GM21367 (cell line): ENCODE measurements around the gene PAX3.

ENCODE experiments used
- ATAC-seq: cut with Tn5 transposase; IDR thresholded peaks from one replicate; pipeline ENCODE4 v1.9.1; 2021; ENCODE audit not compliant: unreplicated experiment

Gene PAX3

DNA sequence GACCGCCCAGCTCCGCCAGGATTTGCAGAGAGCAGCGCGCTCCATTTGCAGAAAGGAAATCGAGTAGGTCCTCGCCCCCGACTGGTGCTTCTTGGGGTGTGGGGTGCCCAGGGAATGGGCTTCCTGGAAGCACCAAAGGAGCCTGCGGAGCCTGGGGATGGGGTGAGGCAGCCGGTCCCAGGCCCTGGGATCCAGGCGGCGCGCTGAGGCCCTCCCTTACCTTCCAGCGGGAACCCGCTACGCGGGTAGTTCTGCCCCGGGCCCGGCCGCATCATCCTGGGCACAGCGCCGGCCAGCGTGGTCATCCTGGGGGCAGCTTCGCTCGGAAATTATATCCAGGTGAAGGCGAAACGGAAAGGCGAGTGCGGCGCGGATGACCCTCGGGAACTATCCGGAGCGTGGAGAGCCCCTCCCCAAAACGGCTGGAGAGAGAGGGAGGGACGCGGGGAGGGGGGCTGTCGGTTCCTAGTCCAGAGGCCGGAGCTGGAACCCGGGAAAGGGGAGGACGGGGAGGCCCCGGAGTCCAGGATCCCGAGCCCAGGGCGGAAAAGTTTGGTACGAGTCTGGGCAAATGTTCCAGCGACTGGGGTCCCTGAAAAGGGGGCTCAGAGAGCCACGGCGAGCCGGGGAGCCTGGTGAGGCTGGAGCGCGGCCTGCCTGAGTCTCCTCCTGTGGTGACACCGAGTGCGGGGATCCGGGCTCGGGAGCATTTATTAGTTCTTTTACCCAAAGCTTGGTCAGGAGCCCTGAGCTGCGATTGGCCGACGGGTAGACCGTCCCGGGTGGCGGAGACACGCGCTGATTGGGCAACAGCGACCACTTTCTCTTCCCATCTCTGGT is at the start of gene PAX3:
Gene PAX3 (minus strand): TSS at position 688 of the 840 bp plus-strand sequence. CDS start 383 bp downstream, at position 305.
- no peak for ATAC-seq

DNA sequence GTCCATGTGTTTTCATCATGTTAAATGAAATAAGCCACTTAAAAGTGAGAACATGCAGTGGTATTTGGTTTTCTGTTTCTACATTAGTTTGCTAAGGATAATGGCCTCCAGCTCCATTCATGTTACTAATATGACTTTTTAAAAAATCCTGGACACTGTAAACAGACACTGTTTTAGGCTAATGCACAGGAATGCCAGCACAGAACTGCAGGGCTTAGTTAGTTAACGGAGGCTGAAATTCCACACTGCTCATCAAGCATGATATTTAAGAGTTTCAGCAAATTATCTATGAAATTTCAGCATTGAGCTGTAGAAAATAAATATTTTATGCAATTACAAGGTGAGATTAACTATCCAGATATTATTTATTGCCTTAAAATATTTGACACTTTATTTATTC is 42.5 kb upstream of the PAX3 start:
- ATAC-seq = no peak

GRCh38 chr2:222338374-222338773 is 39.6 kb upstream of the PAX3 start:
- ATAC-seq = no peak

DNA sequence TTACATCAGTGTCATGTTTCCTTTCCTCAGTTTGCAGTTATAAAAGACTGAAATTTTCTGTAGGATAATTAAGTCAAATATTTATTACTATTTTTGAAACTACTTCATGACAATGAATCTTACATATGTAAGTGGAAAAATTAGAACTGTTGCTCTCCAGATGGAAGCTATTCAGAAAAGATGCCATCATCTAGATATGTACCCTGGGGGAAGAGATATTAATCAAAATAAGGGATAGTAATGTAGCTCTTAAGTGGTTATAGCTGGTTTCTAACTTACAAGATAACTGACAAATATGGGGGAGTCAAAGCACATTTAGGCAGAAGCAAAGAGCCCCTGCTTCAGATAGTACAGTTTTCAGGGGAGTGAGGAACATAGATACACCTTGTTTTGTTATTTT is 38.1 kb upstream of the PAX3 start:
- no peak for ATAC-seq

DNA sequence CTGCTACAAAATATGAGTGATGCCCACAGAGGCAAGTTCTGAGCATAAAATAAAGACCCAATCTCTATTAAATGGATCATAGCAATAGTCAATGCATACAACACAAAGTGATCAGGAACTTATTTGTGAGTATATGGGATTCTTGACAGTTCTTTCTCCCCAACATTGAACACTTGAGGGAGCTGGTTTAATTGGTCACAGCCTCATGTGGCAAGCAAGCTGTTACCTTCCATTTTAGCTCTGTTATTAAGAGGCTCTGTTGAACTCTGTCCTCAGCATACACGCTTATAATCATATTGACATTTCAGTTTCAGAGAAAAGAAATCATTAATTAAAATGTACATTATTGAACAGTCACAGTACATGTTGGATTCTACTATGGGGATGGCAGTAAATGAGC is 37.6 kb upstream of the PAX3 start:
- no peak for ATAC-seq

DNA sequence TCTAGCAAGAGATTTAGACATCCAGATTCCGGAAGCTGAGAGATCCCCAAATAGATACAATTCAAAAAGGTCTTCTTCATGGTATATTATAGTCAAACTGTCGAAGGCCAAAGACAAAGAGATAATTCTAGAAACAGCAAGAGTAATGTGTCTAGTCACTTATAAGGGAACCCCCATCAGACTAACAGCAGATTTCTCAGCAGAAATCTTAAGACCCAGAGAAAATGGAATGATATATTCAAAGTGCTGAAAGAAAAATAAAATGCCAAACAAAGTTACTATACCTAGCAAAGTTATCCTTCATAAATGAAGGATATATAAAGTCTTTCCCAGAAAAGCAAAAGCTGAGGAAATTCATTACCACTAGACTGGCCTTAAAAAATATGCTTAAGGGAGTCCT is 36.1 kb upstream of the PAX3 start:
- no peak for ATAC-seq

GRCh38 chr2:222333397-222333796 is 34.6 kb upstream of the PAX3 start:
- ATAC-seq = no peak

GRCh38 chr2:222332116-222332515 is 33.3 kb upstream of the PAX3 start:
- no peak for ATAC-seq

- no peak for ATAC-seq
Observed at GRCh38 chr2:222330910-222331309, 32.1 kb upstream of the PAX3 start.

DNA sequence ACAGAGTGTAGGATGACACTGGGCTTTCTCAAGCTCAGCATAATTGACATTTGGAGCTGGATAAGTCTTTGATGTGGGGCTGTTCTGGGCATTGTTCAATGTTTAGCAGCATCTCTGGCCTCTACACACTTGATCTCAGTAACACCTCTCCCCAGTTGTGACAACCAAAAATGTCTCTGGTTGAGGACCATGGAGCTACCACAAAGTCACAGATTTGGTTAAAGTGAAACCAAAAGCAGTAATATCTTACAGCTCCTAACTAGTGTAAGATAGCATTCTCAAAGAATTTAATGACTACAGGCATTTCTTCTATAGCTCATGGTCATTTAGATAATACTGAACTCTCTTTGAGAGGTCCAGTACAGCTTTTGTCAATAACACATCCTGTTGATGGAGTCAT is 23.4 kb upstream of the PAX3 start:
- no peak for ATAC-seq

DNA sequence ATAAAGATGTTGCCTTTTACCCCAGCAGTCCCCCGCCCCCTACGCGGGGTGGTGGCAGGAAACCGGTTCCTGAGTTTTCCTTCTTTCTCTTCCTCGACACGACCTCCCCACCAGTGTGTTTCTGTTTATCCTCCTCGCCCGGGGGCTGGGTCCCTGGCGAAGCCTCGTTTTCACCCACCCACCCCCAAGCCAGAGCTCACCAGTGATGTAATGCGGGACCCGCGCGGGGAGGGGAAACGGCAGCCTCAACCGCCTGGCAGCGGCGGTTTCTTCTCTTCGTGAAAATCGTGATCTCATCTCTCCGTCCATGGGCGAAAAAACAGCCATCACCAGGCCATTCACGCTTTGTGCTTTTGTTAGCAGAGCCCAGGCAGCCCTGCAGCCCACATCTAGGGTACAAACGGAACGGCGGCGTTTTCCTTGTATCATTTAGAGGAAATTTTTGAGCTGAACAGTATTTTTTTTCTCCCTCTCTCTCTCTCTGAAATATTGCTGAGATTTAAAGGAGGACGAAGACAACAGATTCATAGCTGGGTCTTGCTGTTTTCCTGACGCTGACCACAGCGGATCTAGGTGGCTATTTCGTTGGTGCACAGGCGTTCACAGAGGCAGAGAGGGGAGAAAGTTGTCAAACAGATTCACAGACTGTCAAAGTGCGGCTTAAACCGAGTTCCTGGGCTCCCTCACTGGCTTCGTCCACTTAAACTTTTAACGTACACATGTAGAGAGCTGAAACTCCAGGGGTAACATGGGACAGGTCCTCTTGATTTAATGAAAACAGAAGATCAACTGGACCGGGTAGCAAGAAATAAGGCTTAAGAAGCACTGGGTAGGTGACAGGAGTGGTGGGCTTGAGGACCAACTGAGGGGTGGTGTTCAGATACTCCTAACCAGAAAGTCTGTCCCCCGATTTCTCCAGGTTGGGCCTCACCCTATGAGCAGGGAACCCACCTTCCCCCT is 21.9 kb upstream of the PAX3 start:
- no peak for ATAC-seq

DNA sequence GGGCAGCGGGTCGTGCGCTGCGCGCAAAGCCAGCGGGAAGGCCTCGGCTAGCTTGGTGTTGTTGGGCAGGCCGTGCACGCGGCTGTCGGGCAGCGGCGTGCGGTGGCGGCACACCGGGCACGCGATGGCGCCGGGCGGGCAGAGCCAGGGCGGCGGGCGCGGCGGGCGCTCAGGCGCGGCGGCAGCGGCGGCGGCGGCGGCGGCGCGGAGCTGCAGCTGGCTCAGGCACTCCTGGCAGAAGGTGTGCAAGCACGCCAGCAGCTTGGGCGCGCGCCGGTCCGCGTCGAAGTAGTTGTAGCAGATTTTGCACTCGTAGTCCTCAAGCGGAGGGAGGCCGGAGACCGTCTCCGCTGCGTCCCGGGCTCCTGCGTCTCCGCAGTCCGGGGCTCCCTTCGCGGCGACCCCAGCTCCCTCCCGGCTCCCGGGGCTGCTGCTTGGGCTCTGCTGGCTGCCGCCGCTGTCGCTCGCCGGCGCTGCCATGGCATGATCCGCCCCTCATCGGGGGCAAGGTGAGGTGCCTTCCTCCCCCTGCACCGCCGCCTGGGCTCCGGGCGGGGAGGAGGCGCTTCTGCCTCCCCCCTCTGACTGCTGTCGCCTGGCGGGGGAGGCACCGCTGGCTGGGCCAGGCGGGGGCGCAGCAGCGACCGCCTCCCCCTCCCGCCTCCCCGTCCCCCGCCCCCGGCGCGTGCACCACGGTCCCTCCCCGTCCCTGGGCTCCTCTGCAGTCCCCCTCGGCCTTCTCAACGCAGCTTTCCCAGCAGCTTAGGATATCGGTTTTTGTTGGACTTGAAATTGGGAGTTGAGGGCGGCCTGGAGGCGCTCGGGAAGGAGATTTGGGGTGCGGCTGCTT is 21.0 kb upstream of the PAX3 start:
- ATAC-seq = peak; percentile 38

DNA sequence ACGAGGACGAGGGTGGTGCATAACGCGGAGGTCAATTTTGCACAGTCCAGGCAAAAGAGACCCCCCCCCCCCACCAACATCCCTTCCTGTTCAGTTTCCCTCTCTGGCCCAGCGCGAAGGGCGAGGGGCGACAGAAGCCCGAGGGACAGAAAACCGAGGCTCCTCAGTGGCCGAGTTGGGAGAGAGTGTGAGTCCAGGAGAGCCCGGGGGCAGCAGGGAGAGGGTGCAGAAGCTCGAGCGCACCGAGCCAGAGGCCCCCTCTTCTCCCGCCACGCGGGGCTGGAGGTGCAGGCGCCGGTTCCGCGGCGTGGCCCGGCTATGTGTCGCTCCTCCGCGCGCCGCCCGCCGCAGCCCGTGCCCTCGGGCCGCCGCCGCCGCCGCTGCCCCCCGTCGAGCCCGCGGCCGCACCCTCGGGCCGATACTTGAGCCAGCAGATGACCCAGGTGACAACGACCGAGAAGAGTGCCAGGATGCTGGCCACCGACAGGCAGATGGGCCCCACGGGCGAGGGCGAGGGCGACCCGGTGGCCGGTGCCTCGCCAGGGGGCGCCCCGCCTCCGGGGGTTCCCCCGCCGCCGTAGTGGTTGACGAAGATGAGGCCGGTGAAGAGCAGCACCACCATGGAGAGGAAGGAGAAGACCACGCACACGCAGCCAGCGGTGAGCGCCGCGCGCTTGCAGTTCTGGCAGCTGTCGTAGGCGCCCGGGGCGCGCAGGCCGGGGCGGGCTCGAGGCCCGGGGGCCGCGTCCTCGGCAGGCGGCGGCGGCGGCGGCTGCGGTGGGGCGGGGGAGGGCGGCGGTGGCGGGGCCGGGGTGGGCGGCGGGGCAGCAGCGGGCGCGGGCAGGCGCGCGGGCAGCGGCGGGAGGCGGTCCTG is 20.2 kb upstream of the PAX3 start:
- ATAC-seq = peak; percentile 35

DNA sequence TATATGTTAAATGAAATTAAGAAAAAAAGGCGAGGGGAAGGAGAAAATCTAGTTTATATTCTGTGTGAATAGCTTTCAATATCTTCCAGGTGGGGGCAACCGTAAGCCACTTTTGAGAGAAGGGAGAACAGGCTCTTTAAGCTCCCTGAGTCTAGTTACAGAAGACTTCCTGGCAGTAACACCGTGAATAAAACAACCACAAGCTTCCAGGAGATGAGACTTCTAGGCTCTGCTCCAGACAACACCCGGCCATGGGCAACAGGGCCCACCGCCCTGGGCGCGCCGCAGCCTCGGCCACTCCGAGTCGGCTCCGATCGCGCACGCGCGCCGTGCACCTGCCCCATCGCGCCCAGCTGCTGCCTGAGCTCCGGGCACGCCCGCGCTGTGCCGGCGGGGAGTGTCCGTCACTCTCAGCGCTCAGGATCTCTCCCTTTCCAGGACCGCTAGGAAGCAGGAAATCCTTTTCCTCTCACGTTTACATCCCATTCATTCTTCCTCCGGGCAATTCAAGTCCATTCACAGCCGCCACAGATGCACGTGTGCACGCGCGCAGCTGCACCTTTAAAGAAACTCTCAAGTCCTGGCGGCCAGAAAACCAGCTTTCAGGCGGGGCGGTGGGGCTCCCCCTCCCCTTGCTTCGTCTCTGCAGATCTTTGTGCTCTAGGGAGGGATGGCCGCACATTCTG is 19.4 kb upstream of the PAX3 start:
- ATAC-seq = peak; percentile 45

DNA sequence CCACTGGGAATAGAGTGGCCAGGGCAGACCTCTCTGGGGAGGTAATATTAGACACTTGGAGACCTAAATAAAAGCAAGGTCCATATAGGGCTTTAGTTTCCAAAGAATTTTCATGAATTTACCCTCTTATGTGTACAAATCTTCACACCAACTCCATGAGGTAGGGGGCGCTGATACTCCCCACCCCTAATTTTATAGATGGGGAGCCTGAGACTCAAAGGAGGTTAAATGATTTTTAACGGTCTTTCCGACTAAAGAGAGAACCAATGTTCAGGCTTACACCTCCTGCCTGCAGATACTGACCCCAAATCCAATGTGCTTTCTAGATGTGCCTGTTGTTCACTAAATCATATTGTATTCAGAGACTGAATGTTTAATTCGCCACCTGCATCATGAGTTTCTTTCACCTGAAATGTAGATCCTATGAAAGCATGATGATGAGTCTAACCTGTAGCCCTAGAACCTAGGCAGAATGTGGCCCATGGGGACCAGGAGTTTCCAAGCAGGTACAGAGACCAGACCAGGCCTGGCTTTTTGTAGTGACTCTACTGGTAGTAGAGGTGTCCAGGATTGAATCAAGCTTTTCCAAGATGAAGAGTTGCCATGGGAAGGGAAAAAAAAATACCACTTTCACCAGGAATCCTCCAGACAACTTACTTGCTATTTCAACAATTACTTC is 16.8 kb upstream of the PAX3 start:
- no peak for ATAC-seq

DNA sequence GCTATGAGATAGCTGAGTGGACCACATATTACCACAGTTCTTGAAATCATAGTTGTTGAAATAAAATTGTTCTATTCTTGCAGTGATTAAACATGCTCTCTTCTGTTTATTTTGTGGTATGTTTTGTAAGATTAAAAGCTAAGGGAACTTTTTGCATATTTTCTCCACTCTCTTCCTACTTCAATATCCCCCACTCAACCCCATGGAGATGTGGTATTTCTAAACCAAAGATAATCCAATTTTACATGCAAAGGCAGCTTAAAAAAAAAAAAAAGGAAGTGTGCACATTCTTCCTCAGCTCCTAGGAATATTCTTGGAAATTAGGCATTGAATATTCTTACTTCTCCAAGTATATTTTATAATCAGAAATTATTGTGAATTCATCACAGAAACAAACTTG is 15.0 kb upstream of the PAX3 start:
- ATAC-seq = no peak

DNA sequence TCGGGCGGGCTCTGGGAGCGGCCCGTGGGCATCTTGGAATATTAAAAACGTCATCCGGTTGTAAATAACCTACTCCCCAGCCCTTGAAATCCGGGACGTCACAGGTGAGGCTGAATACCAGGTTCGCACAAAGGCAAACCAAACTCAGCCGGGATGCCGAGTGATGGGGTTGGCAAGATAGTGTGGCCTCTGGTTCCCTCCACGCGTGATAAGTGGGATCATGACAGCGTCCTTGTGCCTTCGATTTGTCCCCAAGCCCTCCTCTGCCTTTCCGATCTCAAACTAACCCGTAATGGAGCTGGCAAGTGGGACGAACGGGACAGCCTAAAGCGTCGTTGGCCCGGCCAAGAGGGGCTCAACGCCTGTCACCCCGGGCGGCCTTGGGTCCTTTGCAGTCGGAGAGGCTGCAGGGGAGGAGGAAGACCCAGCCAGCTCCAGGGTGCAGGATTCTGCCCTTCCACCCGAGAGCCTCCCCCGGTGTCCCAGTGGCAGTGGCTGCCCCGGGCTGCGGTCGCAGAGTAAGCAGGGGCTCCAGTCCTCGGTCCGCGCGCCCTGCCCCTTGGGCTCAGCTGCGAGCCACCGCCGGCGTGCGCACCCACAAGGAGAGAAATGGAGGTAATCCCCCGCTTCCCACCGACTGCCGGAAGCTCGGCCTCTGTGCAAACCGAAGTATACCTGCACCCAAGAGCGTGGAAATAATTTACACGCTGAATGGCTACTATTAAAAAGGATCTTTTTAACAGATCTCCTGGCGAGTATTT is 13.4 kb upstream of the PAX3 start:
- ATAC-seq = no peak

- no peak for ATAC-seq
Observed at GRCh38 chr2:222311319-222311977, 12.7 kb upstream of the PAX3 start.
